ENCODE data around the gene FLACC1.
"Not testable (repeated sequence)": the region's sequence is repeated elsewhere in the genome, so short reads cannot be mapped to it uniquely, and the experiment has no call there.

FLACC1 gene

GRCh38 chr2:201257956-201258665 is 99.0 kb downstream of the FLACC1 start:
- in situ Hi-C loops (cut with HindIII; ENCODE audit: low sequenced_read_pairs), result no loop called here

DNA sequence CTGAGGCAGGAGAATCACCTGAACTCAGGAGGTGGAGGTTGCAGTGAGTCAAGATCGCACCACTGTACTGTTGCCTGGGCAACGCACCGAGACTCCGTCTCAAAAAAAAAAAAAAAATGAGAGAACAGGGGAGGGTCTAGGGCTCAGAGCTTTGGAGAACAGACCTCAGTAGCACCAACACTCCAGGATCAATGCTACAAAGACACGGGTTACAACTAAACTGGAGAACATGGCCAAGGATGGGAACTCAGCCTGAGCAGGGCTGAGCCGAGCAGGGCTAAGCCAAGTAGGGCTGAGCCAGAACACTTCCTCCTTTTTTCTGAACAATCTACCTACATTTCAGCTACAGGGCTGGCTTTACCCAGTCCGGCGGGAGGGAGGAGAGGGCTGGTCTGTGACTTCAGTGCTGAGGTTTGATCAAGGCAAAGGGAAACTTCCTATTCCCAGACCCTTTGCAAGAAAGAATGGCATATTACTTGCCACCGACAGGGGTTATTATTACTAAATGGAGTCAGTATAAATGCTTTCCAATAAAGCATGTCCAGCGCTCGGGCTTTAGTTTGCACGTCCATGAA is 99.7 kb downstream of the FLACC1 start:
- in situ Hi-C loops (cut with HindIII; ENCODE audit: low sequenced_read_pairs), result no loop called here

DNA sequence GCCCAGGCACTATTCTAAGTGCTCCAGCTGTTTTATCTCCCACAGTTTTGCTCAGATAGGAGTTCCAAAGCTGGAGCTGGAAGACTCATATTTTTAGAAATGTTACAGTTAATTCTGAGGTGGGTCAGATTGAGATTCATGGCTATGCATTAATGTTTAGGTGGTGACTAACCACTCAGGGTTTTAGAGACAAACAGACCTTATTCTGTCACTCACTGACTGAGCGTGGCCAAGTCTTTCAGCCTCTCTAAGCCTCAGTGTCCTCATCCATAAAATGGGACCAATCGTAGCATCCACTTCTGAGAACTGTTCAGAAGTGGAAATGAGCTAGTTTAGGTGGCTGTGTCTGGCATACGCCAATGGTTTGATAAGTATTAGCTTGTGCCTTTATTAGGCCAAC is 101.1 kb downstream of the FLACC1 start:
- in situ Hi-C loops (cut with HindIII; ENCODE audit: low sequenced_read_pairs), result no loop called here

- in situ Hi-C loops (cut with HindIII; ENCODE audit: low sequenced_read_pairs), result no loop called here
These were observed 101.6 kb downstream of the FLACC1 start for GRCh38 chr2:201255408-201256033.

- in situ Hi-C loops (cut with HindIII; ENCODE audit: low sequenced_read_pairs), result no loop called here
These were observed 102.9 kb downstream of the FLACC1 start for GRCh38 chr2:201254081-201254730.

DNA sequence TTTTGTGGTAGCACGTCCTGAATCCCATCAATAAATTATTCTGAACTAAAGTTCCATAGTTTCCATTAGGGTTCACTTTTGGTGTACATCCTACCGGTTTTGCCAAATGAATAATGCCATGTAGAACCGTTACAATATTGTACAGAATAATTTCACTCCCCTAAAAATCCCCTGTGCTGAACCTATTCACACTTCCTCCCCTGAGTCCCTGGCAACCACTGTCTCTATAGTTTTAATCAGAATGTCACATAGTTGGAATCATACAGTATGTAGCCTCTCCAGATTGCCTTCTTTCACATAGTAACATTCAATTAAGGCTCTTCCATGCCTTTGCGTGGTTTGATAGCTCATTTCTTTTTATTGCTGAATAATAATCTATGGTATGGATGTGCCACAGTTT is 106.4 kb downstream of the FLACC1 start:
- in situ Hi-C loops (cut with HindIII; ENCODE audit: low sequenced_read_pairs), result no loop called here

DNA sequence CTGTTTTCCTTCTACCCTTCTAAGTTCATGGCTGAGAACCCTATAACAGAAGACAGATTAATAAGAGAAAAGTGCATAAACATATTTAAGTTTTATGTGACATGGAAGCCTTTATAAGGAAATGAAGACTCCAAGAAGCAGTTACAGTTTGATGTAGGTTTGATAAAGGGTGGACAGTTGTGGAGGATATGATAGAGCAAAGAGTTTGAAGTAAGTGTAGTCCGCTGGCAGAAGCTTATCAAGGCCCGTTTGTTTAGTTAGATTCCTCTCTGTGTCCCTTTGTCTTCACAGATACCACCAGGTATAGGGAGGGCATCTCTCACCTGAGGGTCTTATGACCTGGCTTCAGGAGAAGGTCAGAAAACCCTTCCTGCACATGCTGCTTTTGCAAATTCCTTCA is 107.3 kb downstream of the FLACC1 start:
- in situ Hi-C loops (cut with HindIII; ENCODE audit: low sequenced_read_pairs), result no loop called here

- in situ Hi-C loops (cut with HindIII; ENCODE audit: low sequenced_read_pairs), result no loop called here
These were observed 108.8 kb downstream of the FLACC1 start for GRCh38 chr2:201248288-201248844.

DNA sequence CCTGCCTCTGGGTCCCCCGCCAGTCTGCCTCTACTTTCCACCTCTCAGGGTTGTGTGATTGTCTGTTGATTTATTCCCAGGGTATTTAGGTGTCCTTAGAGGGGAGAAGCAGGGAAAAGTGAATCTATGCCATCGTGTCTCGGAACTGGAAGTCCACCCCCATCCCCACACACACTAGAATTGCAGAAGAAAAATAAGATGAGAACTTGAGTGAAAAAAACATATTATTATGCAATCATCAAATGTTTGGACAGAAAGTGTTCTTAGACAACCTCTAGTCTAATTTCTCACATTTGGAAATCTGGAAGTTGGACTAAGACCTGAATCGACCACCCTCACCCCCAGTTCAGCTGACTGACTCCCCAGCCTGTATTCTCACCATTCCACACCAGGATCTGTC is 110.9 kb downstream of the FLACC1 start:
- in situ Hi-C loops (cut with HindIII; ENCODE audit: low sequenced_read_pairs), result no loop called here

DNA sequence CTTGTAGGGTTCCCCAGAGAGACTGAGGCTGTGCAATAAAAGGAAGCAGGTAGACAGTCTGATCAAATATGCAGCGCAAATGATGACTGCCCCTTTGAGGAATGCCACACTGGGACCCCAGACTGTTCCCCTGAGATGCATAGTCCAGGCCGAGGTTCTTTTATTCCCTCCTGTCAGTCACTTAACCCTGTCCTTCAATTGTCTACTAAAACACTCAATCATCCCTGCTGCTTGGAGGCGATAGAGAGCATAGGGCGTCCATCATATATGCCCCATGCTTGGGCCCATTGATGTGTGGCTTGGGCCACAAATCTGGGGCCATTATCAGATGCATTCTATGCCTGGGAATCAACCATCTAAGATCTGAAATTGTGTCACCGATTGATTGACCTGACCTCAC is 112.3 kb downstream of the FLACC1 start:
- in situ Hi-C loops (cut with HindIII; ENCODE audit: low sequenced_read_pairs), result no loop called here

GRCh38 chr2:201242571-201243277 is 114.4 kb downstream of the FLACC1 start:
- in situ Hi-C loops (cut with HindIII; ENCODE audit: low sequenced_read_pairs), result no loop called here

DNA sequence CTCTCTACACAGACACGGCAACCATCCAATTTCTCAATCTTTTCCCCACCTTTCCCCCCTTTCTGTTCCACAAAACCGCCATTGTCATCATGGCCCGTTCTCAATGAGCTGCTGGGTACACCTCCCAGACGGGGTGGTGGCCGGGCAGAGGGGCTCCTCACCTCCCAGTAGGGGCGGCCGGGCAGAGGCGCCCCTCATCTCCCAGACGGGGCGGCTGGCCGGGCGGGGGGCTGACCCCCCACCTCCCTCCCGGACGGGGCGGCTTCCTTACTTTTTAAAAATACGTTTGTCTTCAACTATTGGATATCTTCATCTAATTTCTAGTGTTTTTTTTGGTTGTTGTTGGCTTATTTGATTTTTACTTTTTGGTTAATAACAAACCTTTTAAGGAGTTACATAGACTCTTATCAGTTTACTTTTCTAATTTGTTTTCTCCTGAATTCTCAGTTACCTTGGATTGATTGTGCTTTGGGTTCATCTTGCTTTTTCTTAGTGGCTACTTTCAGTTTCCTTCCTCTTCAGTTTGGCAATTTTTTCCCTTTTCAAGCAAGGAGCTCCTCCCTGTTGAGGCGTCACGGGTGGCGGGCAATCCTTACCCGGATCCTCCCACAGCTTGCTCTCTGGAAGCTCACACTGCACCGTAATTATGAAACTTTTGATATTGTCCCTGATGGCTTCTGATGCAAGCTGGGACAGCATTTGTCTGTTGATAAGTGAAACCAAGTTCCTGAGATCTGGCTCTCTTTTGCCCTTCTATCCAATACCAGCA is 117.8 kb downstream of the FLACC1 start:
- in situ Hi-C loops (cut with HindIII; ENCODE audit: low sequenced_read_pairs), result not testable (repeated sequence)
